ENCODE results near the gene CNIH4.

CNIH4 gene

DNA sequence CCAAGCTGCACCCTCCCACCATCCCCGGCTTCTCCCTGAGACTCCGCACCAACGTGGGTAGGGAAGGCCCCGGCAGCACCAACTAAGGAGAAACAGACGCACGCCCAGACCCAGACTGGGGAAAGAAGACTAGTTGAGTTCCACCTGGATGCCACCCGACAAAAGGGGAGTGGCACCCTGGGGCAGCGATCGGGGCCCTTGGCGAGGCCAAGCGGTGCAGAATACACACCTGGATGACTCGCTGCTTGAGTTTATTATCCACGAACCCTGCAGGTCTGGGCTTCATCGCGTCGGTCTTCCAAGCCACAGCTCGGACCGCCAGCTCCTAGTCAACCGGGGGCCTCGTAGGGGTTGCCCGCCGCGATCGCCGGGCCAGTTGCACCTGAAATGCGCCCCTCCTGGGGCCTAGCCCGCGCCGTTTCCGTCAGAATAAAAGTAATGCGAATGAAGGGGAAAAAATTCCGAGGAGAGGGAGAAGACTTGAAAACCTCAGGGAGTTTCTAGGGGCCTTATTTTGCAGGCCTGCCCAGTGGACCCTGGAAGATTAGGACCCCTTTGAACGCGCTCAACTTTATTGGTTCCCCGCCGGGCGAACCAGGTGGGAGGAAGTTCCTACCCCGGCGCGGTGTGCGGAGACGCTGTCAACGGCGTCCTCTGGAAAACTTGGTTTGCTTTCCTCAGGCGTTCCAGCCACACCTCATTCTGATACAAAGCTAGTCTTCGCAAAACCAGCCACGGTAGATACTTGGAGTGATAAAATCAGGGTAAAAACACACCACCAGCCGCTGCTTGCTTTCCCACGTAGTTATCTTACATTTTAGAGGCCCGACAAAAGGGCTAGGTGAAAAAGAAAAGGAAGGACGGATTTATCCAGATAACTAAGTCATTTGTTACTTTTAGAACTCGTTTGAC is 26.6 kb upstream of the CNIH4 start, which contains the start of gene NVL (continued):
- TF ChIP-seq, protein P1, sequence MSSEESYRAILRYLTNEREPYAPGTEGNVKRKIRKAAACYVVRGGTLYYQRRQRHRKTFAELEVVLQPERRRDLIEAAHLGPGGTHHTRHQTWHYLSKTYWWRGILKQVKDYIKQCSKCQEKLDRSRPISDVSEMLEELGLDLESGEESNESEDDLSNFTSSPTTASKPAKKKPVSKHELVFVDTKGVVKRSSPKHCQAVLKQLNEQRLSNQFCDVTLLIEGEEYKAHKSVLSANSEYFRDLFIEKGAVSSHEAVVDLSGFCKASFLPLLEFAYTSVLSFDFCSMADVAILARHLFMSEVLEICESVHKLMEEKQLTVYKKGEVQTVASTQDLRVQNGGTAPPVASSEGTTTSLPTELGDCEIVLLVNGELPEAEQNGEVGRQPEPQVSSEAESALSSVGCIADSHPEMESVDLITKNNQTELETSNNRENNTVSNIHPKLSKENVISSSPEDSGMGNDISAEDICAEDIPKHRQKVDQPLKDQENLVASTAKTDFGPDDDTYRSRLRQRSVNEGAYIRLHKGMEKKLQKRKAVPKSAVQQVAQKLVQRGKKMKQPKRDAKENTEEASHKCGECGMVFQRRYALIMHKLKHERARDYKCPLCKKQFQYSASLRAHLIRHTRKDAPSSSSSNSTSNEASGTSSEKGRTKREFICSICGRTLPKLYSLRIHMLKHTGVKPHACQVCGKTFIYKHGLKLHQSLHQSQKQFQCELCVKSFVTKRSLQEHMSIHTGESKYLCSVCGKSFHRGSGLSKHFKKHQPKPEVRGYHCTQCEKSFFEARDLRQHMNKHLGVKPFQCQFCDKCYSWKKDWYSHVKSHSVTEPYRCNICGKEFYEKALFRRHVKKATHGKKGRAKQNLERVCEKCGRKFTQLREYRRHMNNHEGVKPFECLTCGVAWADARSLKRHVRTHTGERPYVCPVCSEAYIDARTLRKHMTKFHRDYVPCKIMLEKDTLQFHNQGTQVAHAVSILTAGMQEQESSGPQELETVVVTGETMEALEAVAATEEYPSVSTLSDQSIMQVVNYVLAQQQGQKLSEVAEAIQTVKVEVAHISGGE (tag by site-specific recombination; conservative IDR thresholded peaks at IDR 0.05; ENCODE audit: low read depth) = peak; percentile 98
- TF ChIP-seq, protein P2, sequence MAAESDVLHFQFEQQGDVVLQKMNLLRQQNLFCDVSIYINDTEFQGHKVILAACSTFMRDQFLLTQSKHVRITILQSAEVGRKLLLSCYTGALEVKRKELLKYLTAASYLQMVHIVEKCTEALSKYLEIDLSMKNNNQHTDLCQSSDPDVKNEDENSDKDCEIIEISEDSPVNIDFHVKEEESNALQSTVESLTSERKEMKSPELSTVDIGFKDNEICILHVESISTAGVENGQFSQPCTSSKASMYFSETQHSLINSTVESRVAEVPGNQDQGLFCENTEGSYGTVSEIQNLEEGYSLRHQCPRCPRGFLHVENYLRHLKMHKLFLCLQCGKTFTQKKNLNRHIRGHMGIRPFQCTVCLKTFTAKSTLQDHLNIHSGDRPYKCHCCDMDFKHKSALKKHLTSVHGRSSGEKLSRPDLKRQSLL (tag by site-specific recombination; IDR thresholded peaks at IDR 0.05) = peak; percentile 51; the same call in 1 of the 2 replicates
- peak; percentile 96 for TF ChIP-seq MYNN (tag by site-specific recombination; IDR thresholded peaks at IDR 0.05; ENCODE audit: borderline replicate concordance)
- no peak for TF ChIP-seq ZNF292 (tag by site-specific recombination; IDR thresholded peaks at IDR 0.05; ENCODE audit: borderline replicate concordance, low read depth)
- TF ChIP-seq ZNF585B (tag by site-specific recombination; IDR thresholded peaks at IDR 0.05) = no peak
- TF ChIP-seq, protein P3, sequence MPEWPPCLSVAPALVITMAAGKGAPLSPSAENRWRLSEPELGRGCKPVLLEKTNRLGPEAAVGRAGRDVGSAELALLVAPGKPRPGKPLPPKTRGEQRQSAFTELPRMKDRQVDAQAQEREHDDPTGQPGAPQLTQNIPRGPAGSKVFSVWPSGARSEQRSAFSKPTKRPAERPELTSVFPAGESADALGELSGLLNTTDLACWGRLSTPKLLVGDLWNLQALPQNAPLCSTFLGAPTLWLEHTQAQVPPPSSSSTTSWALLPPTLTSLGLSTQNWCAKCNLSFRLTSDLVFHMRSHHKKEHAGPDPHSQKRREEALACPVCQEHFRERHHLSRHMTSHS (tag by site-specific recombination; IDR thresholded peaks at IDR 0.05) = no peak
- TF ChIP-seq ZNF600 (tag by site-specific recombination; IDR thresholded peaks at IDR 0.05) = peak; percentile 99
- TF ChIP-seq, protein P4, sequence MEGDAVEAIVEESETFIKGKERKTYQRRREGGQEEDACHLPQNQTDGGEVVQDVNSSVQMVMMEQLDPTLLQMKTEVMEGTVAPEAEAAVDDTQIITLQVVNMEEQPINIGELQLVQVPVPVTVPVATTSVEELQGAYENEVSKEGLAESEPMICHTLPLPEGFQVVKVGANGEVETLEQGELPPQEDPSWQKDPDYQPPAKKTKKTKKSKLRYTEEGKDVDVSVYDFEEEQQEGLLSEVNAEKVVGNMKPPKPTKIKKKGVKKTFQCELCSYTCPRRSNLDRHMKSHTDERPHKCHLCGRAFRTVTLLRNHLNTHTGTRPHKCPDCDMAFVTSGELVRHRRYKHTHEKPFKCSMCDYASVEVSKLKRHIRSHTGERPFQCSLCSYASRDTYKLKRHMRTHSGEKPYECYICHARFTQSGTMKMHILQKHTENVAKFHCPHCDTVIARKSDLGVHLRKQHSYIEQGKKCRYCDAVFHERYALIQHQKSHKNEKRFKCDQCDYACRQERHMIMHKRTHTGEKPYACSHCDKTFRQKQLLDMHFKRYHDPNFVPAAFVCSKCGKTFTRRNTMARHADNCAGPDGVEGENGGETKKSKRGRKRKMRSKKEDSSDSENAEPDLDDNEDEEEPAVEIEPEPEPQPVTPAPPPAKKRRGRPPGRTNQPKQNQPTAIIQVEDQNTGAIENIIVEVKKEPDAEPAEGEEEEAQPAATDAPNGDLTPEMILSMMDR (tag by site-specific recombination; IDR thresholded peaks at IDR 0.05) = no peak
- TF ChIP-seq BCL11A (tag by site-specific recombination; IDR thresholded peaks at IDR 0.05; ENCODE audit: low read depth) = no peak
- no peak for TF ChIP-seq ZNF624 (tag by site-specific recombination; IDR thresholded peaks at IDR 0.05)
- TF ChIP-seq ZNF701 (tag by site-specific recombination; IDR thresholded peaks at IDR 0.05) = no peak
- no peak for TF ChIP-seq EGR2 (tag by site-specific recombination; IDR thresholded peaks at IDR 0.05; ENCODE audit: low read depth)
- no peak for TF ChIP-seq ZNF621 (tag by site-specific recombination; IDR thresholded peaks at IDR 0.05)
- peak; percentile 81 for TF ChIP-seq ZNF610 (tag by site-specific recombination; IDR thresholded peaks at IDR 0.05; ENCODE audit: borderline replicate concordance)
- TF ChIP-seq ZNF791 (tag by site-specific recombination; IDR thresholded peaks at IDR 0.05) = no peak
- no peak for TF ChIP-seq REPIN1 (tag by site-specific recombination; IDR thresholded peaks at IDR 0.05; ENCODE audit: low read depth)
- TF ChIP-seq ZNF10 (tag by site-specific recombination; IDR thresholded peaks at IDR 0.05) = peak; percentile 65; the same call in 1 of the 2 replicates
- peak; percentile 70; the same call in 1 of the 2 replicates for TF ChIP-seq ZNF221 (tag by site-specific recombination; IDR thresholded peaks at IDR 0.05; ENCODE audit: borderline replicate concordance)
- no peak for TF ChIP-seq MZF1 (tag by site-specific recombination; IDR thresholded peaks at IDR 0.05; ENCODE audit: borderline replicate concordance)
- no peak for TF ChIP-seq ZNF112 (tag by site-specific recombination; IDR thresholded peaks at IDR 0.05)
- peak; percentile 81 for TF ChIP-seq ZNF341 (tag by site-specific recombination; IDR thresholded peaks at IDR 0.05; ENCODE audit: low read depth)
- TF ChIP-seq ZNF596 (tag by site-specific recombination; IDR thresholded peaks at IDR 0.05) = no peak
- no peak; the same call in 1 of the 2 replicates for TF ChIP-seq ZFHX2 (tag by site-specific recombination; conservative IDR thresholded peaks at IDR 0.05)
- TF ChIP-seq, protein P5, sequence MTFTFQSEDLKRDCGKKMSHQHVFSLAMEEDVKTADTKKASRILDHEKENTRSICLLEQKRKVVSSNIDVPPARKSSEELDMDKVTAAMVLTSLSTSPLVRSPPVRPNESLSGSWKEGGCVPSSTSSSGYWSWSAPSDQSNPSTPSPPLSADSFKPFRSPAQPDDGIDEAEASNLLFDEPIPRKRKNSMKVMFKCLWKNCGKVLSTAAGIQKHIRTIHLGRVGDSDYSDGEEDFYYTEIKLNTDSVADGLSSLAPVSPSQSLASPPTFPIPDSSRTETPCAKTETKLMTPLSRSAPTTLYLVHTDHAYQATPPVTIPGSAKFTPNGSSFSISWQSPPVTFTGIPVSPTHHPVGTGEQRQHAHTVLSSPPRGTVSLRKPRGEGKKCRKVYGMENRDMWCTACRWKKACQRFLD (tag by site-specific recombination; IDR thresholded peaks at IDR 0.05) = no peak
- TF ChIP-seq, protein P6, sequence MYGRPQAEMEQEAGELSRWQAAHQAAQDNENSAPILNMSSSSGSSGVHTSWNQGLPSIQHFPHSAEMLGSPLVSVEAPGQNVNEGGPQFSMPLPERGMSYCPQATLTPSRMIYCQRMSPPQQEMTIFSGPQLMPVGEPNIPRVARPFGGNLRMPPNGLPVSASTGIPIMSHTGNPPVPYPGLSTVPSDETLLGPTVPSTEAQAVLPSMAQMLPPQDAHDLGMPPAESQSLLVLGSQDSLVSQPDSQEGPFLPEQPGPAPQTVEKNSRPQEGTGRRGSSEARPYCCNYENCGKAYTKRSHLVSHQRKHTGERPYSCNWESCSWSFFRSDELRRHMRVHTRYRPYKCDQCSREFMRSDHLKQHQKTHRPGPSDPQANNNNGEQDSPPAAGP (tag by site-specific recombination; IDR thresholded peaks at IDR 0.05) = peak; percentile 94
- peak; percentile 57; the same call in 1 of the 2 replicates for TF ChIP-seq YY2 (tag by site-specific recombination; IDR thresholded peaks at IDR 0.05)
- TF ChIP-seq ZNF132 (tag by site-specific recombination; IDR thresholded peaks at IDR 0.05; ENCODE audit: borderline replicate concordance) = no peak
- TF ChIP-seq, protein P7, sequence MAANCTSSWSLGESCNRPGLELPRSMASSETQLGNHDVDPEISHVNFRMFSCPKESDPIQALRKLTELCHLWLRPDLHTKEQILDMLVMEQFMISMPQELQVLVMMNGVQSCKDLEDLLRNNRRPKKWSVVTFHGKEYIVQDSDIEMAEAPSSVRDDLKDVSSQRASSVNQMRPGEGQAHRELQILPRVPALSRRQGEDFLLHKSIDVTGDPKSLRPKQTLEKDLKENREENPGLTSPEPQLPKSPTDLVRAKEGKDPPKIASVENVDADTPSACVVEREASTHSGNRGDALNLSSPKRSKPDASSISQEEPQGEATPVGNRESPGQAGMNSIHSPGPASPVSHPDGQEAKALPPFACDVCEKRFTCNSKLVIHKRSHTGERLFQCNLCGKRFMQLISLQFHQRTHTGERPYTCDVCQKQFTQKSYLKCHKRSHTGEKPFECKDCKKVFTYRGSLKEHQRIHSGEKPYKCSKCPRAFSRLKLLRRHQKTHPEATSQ (tag by site-specific recombination; IDR thresholded peaks at IDR 0.05) = no peak

Measured in HEK293 (cell line).